HPDE6-E6E7 (cell line): ENCODE results near the gene PCDH9.

Experiments
- DNase-seq: peaks from one replicate; pipeline ENCODE4 v3.0.0; 2011; ENCODE audit warnings: missing footprints; ENCODE audit errors: extremely low spot score

The PCDH9 gene

DNA sequence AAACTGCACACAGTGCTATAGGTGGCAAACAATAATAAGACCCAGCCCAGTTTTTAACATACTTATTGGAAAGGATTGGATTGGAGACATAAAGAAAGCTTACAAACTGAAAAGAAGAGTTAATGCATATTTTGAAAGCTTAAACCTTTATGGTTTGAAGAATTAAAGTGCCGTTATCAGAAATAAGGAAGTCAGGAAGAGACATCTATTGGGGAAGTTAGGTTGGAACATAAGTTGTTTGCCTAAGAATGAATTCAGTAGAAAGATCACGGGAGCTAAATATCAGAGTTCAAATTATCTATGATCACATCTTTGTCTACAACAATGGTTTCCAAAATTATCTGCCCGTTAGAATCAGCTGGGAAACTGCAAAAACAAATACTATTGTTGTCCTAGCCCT lies 767.9 kb downstream of the PCDH9 start:
- no peak for DNase-seq

DNA sequence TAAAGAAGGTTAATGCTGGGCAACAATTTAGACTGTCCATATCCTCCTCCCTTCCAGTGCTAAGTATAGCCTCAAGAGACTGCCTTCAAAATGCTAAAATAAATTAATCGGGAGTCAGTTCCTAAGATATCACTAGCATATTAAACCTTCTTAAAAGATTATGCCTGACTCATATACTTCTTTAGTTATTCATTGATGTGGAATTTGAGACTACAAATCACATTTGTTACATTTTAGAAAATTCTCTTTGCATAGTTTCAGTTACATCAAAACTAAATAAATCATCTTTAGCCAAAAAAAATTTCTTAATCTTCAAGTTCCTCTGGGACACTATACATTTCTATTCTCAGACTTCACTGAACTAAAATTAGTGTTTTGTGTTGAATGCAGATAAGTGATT lies 769.1 kb downstream of the PCDH9 start:
- DNase-seq, result no peak

DNA sequence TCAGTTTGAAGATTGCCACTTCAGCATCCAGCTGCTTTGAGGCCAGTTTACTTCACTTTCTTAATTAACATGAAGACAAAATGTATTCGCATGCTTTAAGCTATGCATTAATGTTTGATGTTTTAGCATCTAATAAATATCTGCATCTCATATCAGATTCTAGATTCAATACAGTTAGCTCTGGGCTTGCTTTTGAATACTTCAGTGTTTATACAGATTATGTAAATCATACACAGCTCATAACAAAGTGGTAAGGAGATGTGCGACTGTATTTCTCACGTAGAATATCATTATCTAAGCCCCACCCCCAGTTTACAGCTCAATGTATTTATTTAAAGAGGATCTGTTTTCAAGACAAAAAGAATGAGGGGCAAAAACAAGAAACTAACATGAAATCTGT lies 770.5 kb downstream of the PCDH9 start:
- DNase-seq, result no peak

- DNase-seq, result no peak
Observed at GRCh38 chr13:66459143-66459542, 771.0 kb downstream of the PCDH9 start.

DNA sequence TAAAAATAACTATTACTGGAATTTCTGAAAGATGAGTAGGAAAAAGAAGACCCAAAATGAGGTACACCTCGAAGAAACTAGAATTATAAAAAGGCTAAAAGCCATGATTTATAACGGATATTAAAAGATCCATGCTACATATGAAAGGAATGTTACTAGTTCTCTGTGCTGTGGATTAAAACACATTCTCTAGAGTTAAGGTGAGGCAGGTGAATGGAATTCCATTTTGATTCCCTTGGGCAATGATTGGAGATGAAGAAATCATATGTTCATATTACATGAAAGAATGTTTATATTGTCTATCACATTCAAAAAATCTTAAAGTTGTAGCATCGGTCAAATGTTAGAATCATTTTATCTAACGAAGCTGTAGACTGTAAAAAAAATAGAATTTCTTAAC lies 783.7 kb downstream of the PCDH9 start:
- DNase-seq, result no peak

GRCh38 chr13:66443926-66444325 lies 786.2 kb downstream of the PCDH9 start:
- no peak for DNase-seq

DNA sequence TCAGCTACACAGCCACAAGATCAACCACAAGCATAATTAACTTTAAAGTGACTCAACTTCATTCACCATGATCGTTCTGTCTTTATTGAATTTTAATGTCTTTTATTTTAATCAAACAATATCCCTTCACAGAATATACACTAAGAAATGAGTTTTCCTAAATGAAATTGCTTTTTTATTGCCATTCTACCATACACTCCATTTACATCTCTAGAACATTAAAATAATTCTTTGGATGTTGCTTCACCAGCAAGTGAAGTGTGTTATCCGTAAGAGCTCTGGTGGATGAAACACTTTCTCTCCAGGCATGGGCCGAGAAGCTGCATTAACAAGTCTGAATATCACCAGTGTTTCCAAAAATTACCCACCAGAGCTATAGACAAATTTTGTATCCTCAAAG lies 789.2 kb downstream of the PCDH9 start:
- DNase-seq, result no peak

DNA sequence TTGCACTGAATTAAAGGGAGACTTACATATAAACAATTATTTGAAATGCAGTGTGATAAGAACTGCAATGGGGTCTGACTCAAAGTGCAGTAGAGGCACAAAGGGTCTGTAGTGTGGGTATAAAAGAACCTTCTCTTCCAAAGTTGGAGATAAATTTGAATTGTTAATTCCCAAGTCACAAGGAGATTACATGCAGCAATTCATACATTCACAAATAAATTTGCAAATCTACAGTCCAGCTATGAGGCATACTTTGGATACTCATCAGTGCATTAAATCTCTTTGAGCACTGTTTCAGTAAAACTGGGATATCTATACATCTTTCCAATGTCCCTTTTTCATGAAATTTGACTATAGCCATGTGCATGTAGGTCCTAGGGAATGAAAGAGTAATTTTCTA lies 799.4 kb downstream of the PCDH9 start:
- no peak for DNase-seq

GRCh38 chr13:66430269-66430668 lies 799.9 kb downstream of the PCDH9 start:
- DNase-seq, result no peak

DNA sequence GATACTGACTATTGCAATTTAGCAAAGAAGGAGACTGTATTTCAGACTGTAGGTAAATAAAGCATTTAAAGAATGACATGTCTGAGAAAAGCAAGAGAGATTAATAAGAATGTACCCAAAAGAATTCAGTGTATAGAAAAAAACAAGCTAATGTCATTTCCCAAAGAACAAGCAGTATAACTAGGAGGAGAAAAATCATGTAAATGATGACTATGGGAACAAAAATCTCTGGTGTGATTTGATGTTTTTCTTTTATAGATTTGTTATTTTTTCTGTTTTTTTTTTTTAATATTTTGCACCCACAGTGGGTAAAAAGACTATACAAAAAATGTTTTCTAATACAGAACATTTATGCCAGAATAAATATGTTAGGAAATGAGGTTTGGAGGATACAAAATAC lies 801.0 kb downstream of the PCDH9 start:
- DNase-seq, result no peak

GRCh38 chr13:66427458-66427861 lies 802.7 kb downstream of the PCDH9 start:
- no peak for DNase-seq

- no peak for DNase-seq
Observed at GRCh38 chr13:66425741-66426140, 804.4 kb downstream of the PCDH9 start.

GRCh38 chr13:66424422-66424821 lies 805.7 kb downstream of the PCDH9 start:
- DNase-seq, result no peak

DNA sequence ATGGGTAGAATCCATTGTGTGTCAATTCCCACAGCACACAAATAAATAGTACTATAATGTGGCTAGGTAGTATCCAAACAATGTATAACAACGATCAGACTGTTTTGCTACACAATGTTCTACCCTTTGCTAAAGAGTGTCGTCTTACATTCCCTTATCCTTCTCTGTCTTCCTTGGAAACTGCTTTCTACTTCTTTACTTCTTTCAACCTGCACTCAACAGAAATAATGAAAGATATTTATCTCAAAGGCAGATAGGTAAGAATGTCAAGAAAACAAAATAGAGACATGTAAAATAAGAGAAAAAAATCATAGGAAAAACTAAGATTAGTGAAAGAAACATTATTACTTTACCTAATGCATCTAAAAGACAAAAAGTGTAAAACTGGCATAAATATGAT lies 814.7 kb downstream of the PCDH9 start:
- no peak for DNase-seq

DNA sequence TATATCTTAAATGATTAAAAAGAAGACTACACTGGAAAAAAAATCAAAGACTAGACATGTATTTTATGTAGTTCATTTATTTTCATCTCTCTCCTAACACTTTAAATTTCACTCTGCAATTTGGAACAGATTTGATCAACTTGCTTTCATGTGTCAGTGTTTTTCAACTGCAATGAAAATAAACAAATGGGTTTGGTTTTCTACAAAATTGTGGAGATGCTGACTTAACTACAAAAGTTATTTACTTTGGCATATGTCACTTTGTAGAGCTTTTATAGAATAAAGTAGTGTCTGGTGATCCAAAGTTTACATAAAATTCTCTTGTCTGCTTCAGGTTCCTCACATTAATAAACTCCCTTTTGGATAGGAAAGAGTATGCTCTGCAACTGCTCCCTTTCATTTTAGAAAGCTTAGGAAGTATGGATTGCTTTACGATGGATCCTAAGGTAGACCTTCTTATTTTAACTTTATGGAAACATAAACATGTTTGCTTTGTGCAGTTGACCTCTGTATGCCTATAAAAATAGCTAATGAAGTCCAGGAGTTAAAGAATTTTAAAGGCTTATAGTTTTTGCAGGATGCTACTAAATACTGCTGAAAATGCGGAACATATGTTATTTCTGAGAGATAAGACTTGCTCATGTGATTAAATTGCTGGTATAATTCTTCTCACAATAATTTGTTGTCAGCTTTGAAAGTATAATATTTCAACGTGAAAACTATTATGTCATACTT lies 815.9 kb downstream of the PCDH9 start:
- DNase-seq, result no peak

GRCh38 chr13:66410314-66410713 lies 819.8 kb downstream of the PCDH9 start:
- DNase-seq, result no peak

DNA sequence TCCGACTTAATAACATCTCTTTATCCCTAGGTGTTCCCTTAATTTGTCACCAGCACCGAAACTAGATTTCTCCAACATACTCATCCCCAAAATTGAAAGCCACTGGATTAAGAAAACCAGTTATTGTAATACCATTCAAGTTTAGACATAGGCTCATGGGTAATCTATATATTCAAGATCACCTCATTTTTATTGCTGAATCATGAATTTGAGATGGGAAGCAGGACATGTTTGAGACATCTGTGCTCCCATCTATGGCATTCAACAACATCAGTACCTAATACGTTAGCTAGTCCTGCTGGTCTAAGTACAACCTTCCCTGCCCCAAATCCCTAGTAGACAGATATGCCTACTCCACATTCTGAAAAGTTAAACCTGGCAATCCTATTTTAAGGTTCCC lies 820.6 kb downstream of the PCDH9 start:
- no peak for DNase-seq

DNA sequence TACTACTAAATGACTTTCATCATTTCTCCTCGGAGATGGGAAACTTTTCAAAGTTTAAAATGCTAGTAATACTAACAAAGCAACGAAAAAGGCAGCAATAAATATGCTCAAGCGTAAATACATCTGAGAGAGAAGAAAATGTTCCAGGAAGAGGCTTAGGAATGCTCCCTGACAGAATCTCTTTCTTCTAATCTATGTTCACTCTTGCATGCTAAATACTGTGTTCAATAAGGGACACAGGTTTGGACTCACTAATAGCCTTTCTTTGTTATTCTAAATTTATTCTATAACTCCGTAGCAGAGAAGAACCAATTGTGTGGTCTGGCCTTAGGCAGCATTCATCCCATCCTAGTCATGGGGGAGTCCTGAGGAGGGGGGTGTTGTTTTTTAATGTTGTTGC lies 823.0 kb downstream of the PCDH9 start:
- DNase-seq, result no peak

DNA sequence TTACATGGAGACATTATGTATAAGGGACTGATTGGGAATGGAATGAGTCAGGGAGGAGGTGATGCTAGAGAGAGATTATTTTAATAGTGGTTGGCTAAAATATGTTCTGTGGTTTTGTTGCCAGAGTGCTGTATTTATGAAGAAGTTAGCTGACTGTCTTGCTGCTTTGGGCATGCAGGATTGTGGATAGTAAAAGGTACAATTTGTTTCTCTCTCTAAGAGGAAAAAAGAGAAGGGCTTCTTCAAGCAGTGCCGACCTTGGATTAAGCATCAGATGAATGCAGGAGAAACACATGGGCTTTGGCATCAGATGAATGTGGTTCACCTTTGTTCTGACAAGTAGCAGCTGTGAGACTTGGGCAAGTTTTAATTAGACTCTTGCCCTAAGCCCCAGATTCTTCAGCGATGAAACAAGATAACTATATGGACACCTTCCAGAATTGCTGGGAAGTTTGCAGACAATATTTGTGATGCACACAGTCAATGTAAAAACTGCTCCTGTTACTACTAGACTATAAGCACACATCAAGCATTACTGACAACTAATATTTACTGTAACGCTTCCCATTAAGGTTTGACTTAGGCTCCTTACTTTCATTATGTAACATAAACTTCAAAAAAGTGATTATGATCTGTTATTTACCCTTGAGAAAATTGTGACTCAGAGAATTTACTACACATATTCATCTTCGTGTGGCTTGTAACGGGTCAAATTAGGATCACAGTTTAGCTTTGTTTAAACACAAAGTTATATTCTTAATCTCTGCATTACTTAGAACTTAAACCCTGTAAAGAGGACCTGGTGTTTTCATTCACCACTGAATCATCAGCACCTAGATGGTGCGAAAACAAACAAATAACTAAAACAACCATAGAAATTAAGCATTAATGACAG lies 824.0 kb downstream of the PCDH9 start:
- DNase-seq, result peak; percentile 6

- DNase-seq, result no peak
Observed at GRCh38 chr13:66402546-66402945, 827.6 kb downstream of the PCDH9 start.

DNA sequence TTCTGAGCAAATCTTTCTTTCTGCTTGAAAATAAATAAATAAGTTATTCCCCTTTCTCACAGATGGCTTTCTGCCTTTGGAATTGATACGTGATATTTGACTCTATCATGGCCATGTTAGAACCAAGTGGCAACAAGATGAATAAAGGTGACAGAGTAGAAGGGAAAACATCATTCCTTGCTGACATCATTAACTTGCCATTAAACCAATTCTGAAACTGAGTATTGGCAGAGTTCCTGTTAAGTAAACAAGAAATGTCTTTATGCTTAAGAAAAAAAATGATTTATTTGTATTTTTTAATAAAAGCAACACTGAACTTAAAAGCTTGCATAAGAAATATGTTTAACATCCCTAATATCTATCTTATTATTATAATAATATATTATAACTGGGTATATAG lies 828.1 kb downstream of the PCDH9 start:
- no peak for DNase-seq

DNA sequence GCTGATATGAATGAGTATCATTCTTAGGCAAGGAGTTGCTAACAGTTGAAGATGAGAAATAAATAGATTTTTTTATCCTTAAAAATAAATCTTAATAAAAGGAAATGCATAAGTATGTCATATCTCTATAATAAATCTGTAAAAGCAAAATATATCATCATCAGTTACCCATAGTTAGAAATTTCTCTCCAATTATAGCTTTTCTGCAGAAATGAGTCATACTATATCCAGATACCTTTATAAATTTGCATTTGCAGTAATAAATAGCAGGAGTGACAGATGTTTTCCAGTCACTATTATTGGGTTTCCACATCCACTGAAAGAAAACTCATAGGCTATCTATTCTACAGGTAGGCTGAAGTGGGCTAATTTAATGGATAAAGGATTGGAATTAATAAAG lies 829.8 kb downstream of the PCDH9 start:
- no peak for DNase-seq

DNA sequence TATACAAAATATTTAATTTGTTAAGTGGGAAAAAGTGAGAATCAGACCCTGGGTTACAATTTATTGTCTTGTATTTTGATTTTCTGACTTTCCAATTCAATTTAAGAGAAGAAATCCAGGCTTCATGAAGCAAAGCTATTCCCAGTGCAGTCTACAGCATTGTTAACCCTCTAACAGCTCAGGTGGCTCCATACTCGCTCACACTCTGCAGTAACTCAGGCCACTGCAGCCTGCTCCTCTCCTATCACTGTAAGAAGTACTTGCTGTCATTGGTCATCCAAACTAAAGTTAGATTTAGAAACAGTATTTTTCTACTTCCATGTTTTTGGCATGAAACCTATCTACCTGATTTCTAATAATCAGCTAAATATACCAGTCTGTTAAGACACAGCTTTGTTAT lies 830.3 kb downstream of the PCDH9 start:
- no peak for DNase-seq
